Measurements from ENCODE around the gene TRAF2. TPM values are rescaled to one million over a fixed set of nuclear protein-coding genes. Genes with fewer than 3 reads are reported as not detected.

The TRAF2 gene
- total and polyA plus RNA-seq, 2 of the 4 experiments (the other 2 are of a cell fraction), result 6.6 to 12.0 TPM

DNA sequence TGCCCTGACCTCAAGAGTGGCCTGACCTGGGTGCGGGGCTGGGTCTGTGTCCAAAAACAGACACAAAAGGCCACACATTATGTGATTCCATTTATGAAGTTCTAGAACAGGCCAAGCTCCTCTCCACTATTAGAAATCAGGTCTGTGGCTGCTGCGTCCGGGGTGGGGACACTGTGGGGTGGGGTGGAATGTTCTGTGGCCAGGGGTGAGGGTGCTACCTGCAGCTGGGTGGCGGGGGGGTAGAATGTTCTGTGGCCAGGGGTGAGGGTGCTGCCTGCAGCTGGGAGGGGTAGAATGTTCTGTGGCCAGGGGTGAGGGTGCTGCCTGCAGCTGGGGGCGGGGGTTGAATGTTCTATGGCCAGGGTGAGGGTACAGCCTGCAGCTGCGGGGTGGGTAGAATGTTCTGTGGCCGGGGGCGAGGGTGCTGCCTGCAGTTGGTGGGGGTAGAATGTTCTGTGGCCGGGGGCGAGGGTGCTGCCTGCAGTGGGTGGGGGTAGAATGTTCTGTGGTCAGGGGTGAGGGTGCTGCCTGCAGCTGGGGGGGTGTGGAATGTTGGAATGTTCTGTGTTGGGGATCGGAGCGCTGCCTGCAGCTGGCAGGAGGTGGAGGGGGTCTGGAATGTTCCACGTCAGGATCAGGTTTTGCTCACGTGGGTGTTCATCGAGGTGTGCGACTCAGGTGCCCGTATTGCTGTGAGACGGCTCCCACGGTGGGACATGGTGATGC, 74.1 kb downstream of the TRAF2 start:
- TF ChIP-seq, protein P1, sequence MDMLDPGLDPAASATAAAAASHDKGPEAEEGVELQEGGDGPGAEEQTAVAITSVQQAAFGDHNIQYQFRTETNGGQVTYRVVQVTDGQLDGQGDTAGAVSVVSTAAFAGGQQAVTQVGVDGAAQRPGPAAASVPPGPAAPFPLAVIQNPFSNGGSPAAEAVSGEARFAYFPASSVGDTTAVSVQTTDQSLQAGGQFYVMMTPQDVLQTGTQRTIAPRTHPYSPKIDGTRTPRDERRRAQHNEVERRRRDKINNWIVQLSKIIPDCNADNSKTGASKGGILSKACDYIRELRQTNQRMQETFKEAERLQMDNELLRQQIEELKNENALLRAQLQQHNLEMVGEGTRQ (IDR thresholded peaks at IDR 0.05; ENCODE audit: low read depth, low read length), result no peak
- no peak for TF ChIP-seq SMC3 (IDR thresholded peaks at IDR 0.05; ENCODE audit: low read depth, low read length)
- TF ChIP-seq NFE2L2 (IDR thresholded peaks at IDR 0.05; ENCODE audit: low read depth, low read length), result no peak
- no peak for TF ChIP-seq POLR2A (IDR thresholded peaks at IDR 0.05; ENCODE audit: low read depth, low read length)
- no peak overlapping the region for H4K5ac ChIP-seq (ENCODE audit: low read depth, low read length)
- CTCF ChIA-PET, result interaction anchor here (1.0 kb wide), 1 partner anchor 13 kb away, joined by 4 read pairs; no protein-coding TSS in a partner anchor

More for the DNA sequence above, 74.1 kb downstream of the TRAF2 start:
- no peaks in the 10 kb centered on the region for H3K79me1 ChIP-seq (ENCODE audit: low read depth in 1 of 2, low read length in 2 of 2)
- dilution Hi-C loops (cut with HindIII; ENCODE audit: low sequenced_read_pairs, unreplicated experiment), result no loop called here
- no peak overlapping the region for H4K91ac ChIP-seq (ENCODE audit: insufficient read depth, low read depth, low read length)
- H2BK15ac ChIP-seq (ENCODE audit: low read depth, low read length), result no peak overlapping the region
- H3K18ac ChIP-seq (ENCODE audit: low read depth, low read length), result no peak overlapping the region
- H3K56ac ChIP-seq (ENCODE audit: extremely low read depth, insufficient read depth, low read length), result no peak overlapping the region
- H3K9me3 ChIP-seq (ENCODE audit: control insufficient read depth, insufficient read depth, low read length), result peaks cover 3% of the 10 kb centered on the region
- H2BK20ac ChIP-seq (ENCODE audit: low read depth, low read length), result no peak overlapping the region
- H3K23ac ChIP-seq (ENCODE audit: low read depth, low read length), result no peak overlapping the region
- peaks cover 22% of the 10 kb centered on the region for H3K27me3 ChIP-seq (ENCODE audit: control insufficient read depth, insufficient read depth, low read length)
- POLR2A ChIA-PET (ENCODE audit: unreplicated experiment), result no interaction called here
- intact Hi-C loops (cut with micrococcal nuclease), result no loop called here
- H4K20me1 ChIP-seq (ENCODE audit: insufficient read depth, low read length), result no peaks in the 10 kb centered on the region
- peak overlapping the region; percentile 13 for H2AK9ac ChIP-seq (replicated peaks; ENCODE audit: low read depth, low read length, poor library complexity)
- BruUV-seq (replicated peaks), result no TSS peak
- H3K4me1 ChIP-seq (ENCODE audit: control insufficient read depth, insufficient read depth, low read length), result no peaks in the 10 kb centered on the region
- no peak overlapping the region for H3K14ac ChIP-seq (replicated peaks; ENCODE audit: low read depth, low read length)
- no peak overlapping the region for H3K4ac ChIP-seq (ENCODE audit: low read depth, low read length)
- in situ Hi-C loops (cut with MboI; ENCODE audit: low sequenced_read_pairs), result no loop called here
- no peak overlapping the region for H3K4me2 ChIP-seq (ENCODE audit: low read depth, low read length)
- no peak overlapping the region for H4K8ac ChIP-seq (ENCODE audit: low read depth in 2 of 2, low read length in 2 of 2)
- H2AFZ ChIP-seq (replicated peaks; ENCODE audit: low read length, poor library complexity), result no peak overlapping the region
- H3K4me3 ChIP-seq (ENCODE audit: insufficient read depth, low read depth, low read length), result no peak overlapping the region
- H2BK120ac ChIP-seq (ENCODE audit: low read depth, low read length), result no peak overlapping the region
- no peak overlapping the region for H2BK5ac ChIP-seq (ENCODE audit: low read depth, low read length, poor library complexity, severe bottlenecking)
- 66% methylated on average over 8 of the region's 19 CpGs; no CpG with 5 or more reads in 1 of the 2 experiments for WGBS, 2 experiments (ENCODE audit: extremely low coverage in 2 of 2, insufficient read length in 1 of 2)
- no peak for DNase-seq
- no peaks in the 10 kb centered on the region for H3K36me3 ChIP-seq (ENCODE audit: control insufficient read depth, insufficient read depth, low read length)
- H3K27ac ChIP-seq (ENCODE audit: insufficient read depth, low read length), result no peak overlapping the region
- no peak overlapping the region for H2AK5ac ChIP-seq (ENCODE audit: low read depth, low read length)
- no peak overlapping the region for H3K9ac ChIP-seq (ENCODE audit: low read depth, low read length)
- no peak for ATAC-seq (ENCODE audit: low read depth)
- H3K9me1 ChIP-seq (ENCODE audit: insufficient read depth, low read length), result peaks cover 2% of the 10 kb centered on the region; the same call in 1 of the 2 replicates
